NCI-H187 treated with DMSO at 0.1 percent for 48 hours (cell line): Measurements from ENCODE around the gene TM7SF2.

ENCODE experiments used
- DNase-seq: peaks from one replicate; lab custom pipeline; 2025; lab: John Stamatoyannopoulos, UW

TM7SF2 gene

DNA sequence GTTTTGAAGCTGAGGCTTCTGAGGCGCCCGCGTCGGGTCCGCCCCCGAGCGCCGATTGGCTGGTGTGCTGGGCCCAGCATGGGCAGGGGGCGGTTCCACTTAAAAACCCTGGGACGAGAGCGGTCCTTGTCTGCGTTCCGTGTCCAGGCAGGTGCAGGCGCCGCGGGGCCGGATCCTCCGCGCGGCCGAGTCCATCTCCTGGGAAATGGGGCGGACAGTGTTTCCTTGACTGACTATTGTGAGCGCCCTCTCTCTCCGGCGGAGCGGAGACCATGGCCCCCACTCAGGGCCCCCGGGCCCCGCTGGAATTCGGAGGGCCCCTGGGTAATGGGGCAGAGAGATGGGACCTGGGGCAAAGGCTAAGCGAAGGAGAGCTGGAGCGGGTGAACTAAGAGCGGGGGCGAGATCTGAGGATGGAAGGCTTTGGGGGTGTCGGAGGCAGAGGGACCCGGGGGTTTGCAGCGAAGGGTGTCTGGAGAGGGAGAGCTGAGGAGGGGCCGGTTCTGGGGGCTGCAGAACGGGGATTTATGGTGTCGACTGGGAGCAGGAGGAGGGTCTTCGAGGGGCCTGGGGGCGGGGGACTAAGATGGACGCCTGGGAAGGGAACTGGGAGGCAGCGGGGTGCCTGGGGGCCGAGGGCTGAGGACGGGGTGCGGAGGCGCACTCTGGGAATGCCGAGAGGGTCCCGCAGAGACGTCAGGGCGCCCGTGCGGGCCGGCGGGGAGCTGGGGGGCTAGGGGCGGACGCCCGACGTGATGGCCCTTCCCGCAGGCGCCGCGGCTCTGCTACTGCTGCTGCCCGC, at the start of gene TM7SF2:
Gene TM7SF2 (plus strand): TSS at position 129 of the 802 bp plus-strand sequence. CDS start 144 bp downstream, at position 273.
- DNase-seq, result peak; percentile 51

DNA sequence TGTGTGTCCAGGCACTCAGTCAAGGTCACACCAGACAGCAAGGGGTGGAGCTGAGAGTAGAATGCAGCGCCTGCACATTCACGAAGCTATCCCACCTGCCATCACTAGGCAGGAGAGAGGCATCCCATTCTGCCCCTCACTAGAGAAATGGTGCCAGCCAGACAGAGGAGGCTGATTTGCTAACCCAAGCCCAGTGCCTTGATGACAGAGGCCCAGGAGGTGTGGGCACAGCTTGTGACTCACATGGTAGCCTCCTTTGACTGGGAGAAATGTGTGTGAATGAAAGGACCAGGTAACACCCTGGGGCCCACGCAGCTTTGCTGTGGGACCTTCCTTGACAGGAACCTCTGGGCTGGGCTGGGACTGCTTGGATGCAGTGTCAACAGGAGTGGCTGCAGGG, 48.1 kb upstream of the TM7SF2 start:
- DNase-seq, result no peak

DNA sequence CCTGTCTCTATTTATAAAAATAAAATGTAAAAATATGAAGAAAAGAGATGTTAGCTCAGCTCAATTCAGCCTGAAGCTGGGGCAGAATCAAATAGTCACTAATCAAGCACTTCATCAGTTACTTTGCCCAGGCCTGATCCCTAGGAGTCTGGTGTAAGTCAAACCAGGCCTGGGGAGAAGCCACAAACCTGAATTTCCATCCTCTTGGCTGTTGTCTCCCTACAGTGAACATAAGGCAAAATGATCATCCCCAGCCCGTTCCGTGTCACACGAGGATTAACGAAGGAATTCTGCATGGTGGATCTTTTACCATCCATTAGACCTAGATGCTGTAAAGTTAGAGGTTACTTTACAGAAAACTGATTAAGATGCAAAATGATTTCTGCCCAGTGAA, 46.8 kb upstream of the TM7SF2 start:
- DNase-seq, result no peak

DNA sequence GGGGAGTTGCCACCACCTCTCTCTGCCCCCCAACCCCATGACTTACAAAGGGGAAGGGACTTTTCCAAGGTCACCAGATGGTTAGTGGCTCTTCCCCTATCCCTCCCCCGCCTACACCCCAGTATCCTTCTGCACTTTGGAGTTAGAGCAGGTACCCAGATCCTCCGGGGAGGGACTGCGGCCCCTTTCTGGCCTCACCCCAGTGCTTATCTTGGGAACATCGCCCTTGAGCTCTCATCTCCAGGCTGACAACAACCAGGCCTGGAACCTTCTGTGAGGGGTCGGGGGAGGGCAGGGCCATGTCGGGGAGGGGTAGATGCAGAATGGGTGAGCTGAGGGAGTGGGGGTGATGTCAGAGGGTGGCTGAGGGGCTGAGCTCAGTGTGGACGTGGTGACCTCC, 45.8 kb upstream of the TM7SF2 start:
- DNase-seq, result no peak

DNA sequence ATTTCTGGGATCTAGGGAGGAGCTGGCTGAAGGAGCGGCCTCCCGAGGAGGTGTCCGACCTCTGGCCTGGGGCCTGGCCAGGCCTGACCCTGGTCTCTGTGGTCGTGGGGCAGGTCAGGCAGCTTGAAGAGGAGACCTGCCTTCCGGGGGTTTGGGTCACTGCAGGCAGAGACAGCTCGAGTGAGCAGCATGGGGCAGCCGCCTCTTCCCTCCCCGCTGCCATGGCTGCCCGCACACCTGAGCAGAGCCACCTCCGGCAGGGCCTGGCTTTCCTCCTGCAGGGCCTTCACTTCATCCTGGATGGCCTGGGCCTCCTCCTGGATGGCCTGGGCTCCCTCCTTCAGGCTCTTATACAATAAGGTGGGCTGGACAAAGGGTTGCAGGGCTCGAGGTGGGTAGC, 45.4 kb upstream of the TM7SF2 start:
- DNase-seq, result no peak

DNA sequence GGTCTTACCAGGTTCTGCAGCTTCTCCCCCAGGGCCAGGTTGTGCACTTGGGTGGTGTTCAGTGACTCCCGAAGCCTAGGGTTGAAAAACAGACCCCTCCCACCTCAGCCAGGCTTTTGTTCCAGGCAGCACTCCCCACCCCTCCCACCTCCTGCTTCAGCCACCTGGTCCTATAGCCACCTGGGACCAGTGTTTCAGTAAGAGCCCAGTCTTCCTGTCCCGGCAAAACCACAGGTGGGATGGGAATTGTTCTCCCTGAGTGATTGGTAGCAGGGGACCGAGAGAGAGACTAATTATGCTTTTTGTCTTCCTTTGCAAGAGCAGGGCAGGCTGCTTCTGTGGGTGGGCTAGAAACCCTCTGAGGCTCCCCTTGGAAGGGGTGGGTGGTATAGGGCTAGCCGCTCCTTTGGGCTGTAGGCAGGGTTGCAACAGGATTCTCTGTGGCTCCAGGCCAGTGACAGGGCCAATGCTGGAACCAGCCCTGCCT, 44.8 kb upstream of the TM7SF2 start:
- peak; percentile 60 for DNase-seq

DNA sequence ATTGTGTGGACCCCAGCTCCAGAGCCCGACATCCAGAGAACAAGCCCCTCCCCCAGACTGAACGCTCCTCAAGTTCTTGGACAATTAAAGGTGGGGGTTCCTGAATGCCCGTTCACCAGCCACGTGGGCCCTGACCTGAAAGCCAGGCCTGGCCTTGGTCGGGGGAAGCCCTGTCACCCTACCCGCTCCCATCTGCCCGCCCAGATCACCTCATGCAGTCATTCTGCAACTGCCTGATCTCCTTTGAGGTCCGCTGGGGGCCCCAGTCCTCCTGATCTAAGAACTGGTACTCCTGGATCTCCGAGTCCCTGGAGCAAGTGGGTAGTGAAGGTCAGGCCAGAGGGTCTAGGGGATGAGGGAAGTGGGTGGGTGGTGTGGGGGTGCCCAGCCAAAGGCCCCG, 44.2 kb upstream of the TM7SF2 start:
- no peak for DNase-seq

DNA sequence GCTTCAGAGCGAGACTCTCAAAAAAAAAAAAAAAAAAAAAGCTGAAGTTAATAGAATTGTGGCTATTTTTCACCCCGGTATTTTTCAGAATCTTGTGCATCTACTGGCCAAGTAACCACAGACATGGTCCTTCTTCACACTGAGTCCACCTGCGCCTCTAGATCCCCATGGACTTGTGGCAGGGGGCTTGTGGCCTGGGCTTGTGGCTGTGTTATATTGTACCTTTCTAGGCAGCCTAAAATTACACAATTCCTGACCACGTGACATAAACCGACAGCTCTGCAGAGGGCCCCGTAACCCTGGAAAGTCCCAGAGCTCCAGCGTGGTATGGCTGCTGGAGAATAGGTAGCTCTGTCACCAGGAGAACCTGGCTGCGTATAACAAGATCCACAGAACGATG, 42.5 kb upstream of the TM7SF2 start:
- no peak for DNase-seq

DNA sequence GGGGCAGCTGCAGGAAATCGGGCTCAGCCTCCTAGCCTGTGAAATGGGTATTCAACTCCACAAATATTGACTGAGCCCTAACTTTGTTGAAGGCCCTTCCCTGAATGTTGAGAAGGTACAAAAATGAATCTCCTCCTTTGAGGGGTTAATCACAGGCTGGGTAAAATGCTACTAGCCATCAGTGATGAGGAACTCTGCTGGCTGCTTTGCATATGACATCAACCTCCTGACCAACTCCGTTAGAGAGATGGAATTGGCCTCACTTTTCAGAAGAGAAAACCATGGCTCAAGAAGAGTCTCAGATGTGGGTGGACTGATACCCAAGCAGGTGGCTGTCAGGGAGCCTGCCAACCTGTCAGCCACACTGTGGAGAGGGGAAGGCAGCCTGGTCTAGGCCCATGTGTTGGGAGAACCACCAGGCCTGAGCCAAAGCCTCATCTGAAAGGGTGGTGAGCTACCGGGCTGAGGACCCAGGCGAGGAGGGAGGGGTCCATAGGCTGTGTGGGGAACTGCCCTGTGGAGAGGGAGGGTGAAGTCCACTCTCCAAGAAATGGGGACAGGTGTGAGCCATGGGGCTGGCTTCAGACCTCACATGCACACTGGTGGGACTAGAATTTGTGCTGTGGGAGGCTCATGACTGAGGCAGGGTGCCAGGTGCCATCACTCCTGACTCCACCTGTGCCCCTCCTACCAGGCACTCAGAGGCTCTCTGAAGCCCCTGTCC, 39.6 kb upstream of the TM7SF2 start:
- no peak for DNase-seq

DNA sequence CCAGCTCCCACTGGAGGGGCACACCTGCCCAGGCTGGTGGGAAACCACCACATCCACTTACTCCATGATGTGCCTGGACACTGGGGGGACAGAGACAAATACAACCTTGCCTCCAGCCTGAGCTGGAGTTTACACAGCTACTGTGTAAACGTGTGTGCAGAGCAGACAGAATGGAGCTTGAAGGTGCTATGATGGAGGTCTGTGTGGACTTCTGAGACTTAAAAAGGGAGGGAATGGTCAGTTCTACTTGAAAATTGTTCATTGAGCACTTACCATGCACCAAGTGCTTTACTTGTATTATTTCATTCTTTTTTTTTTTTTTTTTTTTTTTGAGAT, 39.1 kb upstream of the TM7SF2 start:
- no peak for DNase-seq

DNA sequence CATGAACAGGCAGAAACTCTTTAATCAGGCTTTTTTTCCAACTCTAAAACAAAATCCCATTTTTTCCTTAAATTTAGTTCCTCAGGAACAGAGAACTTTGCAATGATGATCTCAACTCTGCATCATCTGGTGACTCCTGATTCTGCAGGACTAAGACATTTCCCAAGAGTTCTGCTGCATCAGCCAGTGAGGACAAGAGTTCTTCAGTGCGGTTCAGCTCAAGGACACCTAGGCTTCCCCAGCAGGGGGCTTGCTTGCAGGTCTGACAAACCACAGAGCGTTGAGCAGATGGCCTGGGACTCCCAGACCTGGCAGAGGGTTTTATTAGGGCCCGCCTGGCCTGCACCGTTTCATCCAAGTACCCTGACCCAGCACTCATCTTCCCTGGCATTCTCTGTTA, 34.2 kb upstream of the TM7SF2 start:
- no peak for DNase-seq

DNA sequence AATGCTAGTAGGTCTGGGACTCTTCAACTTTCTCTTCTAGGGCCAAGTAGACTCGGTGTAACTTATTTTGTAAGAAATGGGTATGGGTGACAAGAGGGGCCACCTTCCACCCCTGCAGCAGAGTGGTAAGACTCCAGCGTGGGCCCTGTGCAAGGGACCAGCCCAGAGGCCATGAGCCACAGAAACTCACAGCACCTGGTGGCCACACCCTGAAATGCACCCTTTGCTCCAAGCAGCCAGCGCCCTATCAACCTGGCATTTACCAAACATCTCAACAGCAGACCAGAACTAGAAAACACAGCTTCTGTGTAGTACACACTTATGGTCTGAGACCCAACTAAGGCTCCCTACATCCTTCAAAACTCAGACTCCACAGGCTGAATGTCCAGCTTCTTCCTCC, 33.5 kb upstream of the TM7SF2 start:
- DNase-seq, result no peak

DNA sequence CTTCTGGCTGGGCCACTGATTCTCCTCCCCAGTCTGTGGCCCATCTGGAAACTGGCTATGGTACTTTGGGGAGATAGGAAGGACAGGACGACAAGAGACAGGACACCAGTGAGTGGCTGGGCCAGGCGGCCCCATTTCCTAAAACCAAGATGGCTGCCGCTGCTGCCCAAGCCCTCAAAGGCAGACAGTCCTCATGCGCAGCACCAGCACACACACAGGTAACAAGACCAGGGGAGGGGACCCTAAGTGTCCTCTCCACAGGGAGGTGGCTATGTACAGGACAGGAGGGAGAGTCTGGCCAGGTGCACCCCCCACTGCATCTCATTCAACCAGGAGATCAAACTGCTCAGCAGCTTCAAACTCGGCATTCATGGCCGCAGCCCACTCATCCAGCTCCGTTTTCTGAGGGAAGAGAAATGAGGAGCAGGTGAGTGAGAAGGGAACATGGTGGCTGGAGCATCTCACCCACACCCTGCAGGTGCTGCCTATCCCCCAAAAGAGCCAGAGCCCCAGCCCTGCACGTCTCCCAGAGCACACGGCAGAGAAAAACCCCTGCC, 32.8 kb upstream of the TM7SF2 start:
- no peak for DNase-seq

DNA sequence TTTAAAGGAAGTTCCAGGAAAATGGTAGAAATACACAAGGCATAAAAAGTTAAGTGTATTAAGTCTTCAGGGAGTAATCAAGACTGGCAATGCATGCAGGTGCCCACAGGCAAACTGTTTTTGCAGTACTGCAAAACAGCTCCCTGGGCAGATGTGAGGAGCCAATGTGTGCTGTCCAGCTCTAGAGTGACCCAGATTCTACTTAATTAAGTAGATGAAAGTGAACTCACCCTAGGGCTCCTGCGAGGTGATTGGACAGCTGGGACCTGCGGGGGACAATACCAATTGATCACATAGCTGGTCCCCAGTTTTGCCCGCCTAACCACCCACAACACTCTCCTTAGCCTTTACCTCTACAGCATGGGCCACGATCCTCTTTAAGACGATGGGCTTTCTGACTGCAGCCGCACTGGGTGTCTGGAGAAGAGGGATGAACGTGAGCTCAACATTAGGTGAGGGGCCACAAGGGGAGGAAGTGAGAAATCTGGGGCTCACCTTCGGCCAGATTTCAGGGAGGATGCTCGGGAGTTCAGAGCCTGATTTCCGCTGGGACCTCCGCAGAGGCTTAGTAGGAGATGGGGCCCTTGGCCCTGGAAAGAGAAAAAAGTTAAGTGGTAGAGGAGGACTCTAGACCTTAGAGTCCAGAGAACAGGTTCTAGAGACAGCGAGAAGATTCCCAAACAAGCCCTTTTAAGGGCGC, 28.4 kb upstream of the TM7SF2 start:
- DNase-seq, result no peak

DNA sequence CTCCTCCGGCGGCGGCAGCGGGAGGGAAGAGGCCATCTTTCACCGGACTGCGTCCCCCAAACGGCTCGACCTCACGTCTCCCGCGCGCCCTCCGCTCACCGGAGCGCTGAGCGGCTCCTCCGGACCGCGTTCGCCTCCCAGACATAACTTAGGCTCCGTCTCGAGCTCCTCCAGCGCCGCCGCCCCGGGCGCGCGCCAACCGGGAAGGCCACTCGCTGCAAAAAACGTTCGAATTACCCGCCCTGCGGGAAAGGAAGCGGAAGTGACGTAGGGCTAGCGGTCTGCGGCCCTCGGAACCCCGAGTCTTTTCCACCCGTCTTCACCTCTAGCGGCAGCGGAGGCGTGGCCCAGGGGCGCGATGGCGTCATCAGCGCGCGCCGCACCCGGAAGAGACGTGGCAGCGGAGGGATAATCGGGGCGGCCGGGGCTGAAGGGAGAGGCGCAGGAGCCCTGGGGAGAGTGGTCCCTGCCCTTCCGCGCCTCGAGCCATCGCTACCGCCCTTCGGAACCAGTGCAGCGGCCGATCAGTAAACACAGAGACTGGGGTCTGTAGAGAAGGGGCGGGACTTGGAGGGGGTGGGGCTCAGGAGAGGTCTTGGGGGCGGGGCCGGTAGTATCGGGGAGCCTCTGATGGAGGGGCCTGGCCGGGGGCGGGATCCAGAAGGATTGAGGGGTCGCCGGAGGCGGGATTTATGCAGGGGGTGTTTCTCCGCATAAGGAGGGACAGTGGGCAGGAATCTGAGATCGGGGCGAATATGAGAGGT, 27.7 kb upstream of the TM7SF2 start, which contains the start of the genes CDCA5 and ZFPL1:
Gene CDCA5 (minus strand): TSS at position 207 of the 764 bp plus-strand sequence. CDS start 62 bp downstream, at position 145.
Gene ZFPL1 (plus strand): TSS at position 389 of the 764 bp plus-strand sequence. CDS start 477 bp downstream, outside the sequence.
- peak; percentile 89 for DNase-seq

DNA sequence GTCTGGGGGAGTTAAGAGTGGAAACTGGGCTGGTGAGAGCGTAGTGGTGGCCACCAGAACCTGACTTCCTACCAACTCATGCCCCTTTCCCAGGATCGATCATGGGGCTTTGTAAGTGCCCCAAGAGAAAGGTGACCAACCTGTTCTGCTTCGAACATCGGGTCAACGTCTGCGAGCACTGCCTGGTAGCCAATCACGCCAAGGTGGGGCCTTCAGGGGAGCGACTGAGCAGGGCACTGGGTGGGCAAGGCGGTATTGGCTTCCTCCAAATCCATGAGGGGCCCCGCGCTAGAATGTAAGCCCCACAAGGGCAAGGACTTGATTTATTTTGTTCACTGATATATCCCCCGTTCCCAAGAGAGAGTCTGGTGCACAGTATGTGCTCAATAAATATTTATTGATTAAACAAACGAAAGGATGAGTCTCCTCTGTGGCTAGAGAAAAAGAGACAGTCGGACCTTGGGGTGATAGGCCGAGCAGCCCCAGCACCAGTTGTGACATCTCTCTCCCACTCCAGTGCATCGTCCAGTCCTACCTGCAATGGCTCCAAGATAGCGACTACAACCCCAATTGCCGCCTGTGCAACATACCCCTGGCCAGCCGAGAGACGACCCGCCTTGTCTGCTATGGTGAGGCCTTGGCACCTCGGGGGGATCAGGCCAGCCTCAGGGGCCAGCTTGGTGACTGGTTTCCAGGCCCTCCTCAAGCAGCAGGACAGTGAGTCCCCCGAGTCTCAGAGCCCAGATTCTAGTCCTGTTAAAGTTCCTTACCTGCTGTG, 26.9 kb upstream of the TM7SF2 start:
- no peak for DNase-seq

DNA sequence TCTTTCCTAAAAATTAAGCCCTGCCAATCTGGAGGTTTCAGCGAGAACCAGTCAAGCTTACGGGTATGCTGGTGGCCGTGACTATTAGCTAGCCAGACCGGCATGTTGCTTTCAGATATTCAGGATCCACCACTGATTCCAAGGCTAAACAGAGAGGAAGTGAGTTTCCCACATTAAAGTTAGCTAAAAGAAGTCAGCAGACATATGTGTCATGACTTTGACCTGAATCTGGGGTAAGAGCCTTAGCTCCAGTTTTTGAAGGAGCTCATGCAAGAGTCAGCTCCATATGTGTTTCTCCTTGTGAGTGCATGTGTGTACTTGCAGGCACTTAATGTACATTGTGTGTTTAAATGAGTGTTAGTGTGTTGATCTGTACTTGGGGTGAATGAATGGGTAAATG, 26.2 kb upstream of the TM7SF2 start:
- DNase-seq, result no peak

DNA sequence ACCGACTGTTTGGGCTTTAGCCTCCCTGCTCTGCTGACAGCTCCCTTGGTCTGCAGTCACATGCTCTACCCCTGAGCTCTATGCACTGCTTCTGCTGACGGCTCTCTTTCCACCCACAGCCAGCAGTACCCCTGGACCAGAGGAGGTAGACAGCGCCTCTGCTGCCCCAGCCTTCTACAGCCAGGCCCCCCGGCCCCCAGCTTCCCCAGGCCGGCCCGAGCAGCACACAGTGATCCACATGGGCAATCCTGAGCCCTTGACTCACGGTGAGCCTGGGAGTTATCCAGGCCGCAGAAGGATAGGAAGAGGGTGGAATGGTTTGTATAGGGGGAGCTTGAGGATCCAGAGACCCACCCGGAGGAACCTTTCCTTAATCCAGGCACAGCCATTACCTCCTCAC, 24.9 kb upstream of the TM7SF2 start:
- no peak for DNase-seq

DNA sequence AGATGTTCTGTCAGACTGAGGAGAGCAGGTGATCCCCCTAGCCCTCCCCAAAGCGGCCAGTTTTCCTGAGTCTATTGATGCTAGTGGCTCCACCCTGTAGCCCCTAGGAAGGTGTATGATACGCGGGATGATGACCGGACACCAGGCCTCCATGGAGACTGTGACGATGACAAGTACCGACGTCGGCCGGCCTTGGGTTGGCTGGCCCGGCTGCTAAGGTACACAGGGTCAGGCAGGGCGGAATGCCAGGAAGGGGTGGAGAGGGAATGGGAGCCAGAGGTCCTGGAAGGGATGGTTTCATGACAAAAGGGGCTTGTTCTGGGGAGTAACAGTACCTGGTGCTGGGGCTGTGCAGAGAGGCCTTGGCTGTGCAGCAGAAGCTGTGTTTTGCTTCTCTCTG, 24.5 kb upstream of the TM7SF2 start:
- no peak for DNase-seq

DNA sequence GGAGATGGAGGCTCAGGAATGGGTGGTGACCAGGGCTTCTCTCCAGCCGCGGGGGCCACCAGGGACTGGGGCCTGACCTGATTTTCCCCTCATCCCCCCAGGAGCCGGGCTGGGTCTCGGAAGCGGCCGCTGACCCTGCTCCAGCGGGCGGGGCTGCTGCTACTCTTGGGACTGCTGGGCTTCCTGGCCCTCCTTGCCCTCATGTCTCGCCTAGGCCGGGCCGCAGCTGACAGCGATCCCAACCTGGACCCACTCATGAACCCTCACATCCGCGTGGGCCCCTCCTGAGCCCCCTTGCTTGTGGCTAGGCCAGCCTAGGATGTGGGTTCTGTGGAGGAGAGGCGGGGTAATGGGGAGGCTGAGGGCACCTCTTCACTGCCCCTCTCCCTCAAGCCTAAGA, 23.8 kb upstream of the TM7SF2 start:
- DNase-seq, result no peak

DNA sequence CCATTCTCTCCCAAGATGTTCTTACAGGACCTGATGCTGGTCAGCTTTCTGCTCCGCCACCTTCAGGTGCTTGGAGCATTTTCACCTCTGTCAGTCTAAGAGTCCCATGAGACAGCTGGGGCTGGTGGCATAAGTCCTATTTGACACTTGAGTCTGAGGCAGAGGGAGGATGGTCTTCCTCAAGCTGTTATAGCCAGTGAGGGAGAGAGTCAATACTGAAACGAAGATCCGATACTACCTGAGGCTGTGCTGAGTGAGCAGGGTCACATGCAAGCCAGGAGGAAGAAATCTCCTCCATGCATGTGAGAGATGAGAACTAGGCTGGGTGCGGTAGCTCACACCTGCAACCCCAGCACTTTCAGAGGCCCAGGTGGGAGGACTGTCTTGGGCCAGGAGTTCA, 22.1 kb upstream of the TM7SF2 start:
- no peak for DNase-seq
